ENCODE data around the gene ABAT.

DNA sequence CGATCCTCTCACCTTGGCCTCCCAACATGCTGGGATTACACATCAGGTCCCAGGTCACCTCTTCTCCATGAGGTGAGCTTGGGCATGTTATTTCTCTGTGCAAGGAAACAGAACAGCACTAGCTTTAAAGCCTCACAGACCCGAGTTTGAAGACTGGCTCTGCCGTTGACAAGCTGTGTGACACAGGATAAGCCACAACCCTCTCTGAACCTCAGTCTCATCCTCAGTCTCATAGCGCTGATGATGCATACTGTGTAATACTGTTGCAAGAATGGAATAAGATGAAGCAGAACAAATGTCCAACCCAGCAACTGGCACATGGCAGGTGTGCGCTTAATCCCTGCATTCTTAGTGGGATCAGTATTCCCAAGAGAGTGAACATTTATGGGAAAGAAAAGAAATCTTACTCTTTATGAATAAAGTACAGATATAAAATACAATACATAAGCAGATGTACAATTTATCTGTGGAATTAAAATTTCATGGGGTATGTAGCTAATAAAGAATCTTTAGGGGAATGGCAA is 43.5 kb downstream of the ABAT start:
- no peak for TF ChIP-seq CTCF (IDR thresholded peaks at IDR 0.05; ENCODE audit: insufficient read depth, low read depth, low read length)
- TF ChIP-seq EZH2 (IDR thresholded peaks at IDR 0.05; ENCODE audit: insufficient read depth, low read length) = no peak
